BE2C (cell line): ENCODE results near the gene NUP62.
"Not testable (repeated sequence)": the region's sequence is repeated elsewhere in the genome, so short reads cannot be mapped to it uniquely, and the experiment has no call there.

ENCODE experiments used
- DNase-seq: peaks from one replicate; pipeline ENCODE4 v3.0.0-alpha.2; 2020
- H3K27me3 ChIP-seq: fragments of 250-450 bp; sonication (Bioruptor Pico); 2 replicates; pipeline ENCODE4 v1.5.1; 2020; ENCODE audit warnings: mild to moderate bottlenecking
- H3K36me3 ChIP-seq: fragments of 250-450 bp; sonication (Bioruptor Pico); 2 replicates; pipeline ENCODE4 v1.5.1; 2020; ENCODE audit warnings: mild to moderate bottlenecking
- H3K4me1 ChIP-seq: fragments of 250-450 bp; sonication (Bioruptor Pico); 2 replicates; pipeline ENCODE4 v1.5.1; 2020
- H3K4me3 ChIP-seq: 2 replicates; pipeline ENCODE4 v1.5.1; 2011; ENCODE audit warnings: low read depth, low read length
- H3K9me3 ChIP-seq: fragments of 250-450 bp; sonication (Bioruptor Pico); 2 replicates; pipeline ENCODE4 v1.5.1; 2020
- CTCF ChIP-seq: IDR thresholded peaks from 2 replicates; pipeline ENCODE4 v1.5.1; 2012; ENCODE audit warnings: mild to moderate bottlenecking, low read depth, low read length

NUP62 gene

GRCh38 chr19:49973987-49974386 is 44.7 kb upstream of the NUP62 start:
- Histone ChIP-seq H3K4me1 (no peaks in the 10 kb centered on the region), H3K4me3 (no peak overlapping the region), H3K9me3 (no peaks in the 10 kb centered on the region), H3K27me3 (peaks cover 3% of the 10 kb centered on the region), H3K36me3 (no peaks in the 10 kb centered on the region)
- TF ChIP-seq CTCF = no peak
- DNase-seq = no peak

GRCh38 chr19:49972841-49973240 is 43.5 kb upstream of the NUP62 start:
- TF ChIP-seq CTCF = no peak
- Histone ChIP-seq H3K36me3 (no peaks in the 10 kb centered on the region), H3K4me3 (no peak overlapping the region), H3K4me1 (no peaks in the 10 kb centered on the region), H3K27me3 (peaks cover 6% of the 10 kb centered on the region), H3K9me3 (no peaks in the 10 kb centered on the region)
- no peak for DNase-seq

- Histone ChIP-seq H3K9me3 (no peaks in the 10 kb centered on the region), H3K4me1 (no peaks in the 10 kb centered on the region), H3K36me3 (no peaks in the 10 kb centered on the region), H3K4me3 (no peak overlapping the region), H3K27me3 (peaks cover 6% of the 10 kb centered on the region)
- TF ChIP-seq CTCF = no peak
- no peak for DNase-seq
Observed at GRCh38 chr19:49971991-49972411, 42.7 kb upstream of the NUP62 start.

GRCh38 chr19:49969355-49969754 is 40.1 kb upstream of the NUP62 start:
- not testable (repeated sequence) for DNase-seq, H3K9me3 ChIP-seq, H3K36me3 ChIP-seq, H3K4me3 ChIP-seq, H3K27me3 ChIP-seq, H3K4me1 ChIP-seq

GRCh38 chr19:49968279-49968922 is 39.1 kb upstream of the NUP62 start:
- TF ChIP-seq CTCF = no peak
- H3K27me3 ChIP-seq = peaks cover 6% of the 10 kb centered on the region
- no peak for DNase-seq
- H3K9me3 ChIP-seq = no peaks in the 10 kb centered on the region
- no peaks in the 10 kb centered on the region for H3K36me3 ChIP-seq
- no peak overlapping the region for H3K4me3 ChIP-seq
- no peaks in the 10 kb centered on the region for H3K4me1 ChIP-seq

- H3K9me3 ChIP-seq, DNase-seq: not testable (repeated sequence)
Observed at GRCh38 chr19:49960980-49961379, 31.7 kb upstream of the NUP62 start, which contains the start of gene SIGLEC11. SIGLEC11 (minus strand) TSS chr19:49961172; CDS start chr19:49961081, 91 bp downstream.

GRCh38 chr19:49959892-49960291 is 30.6 kb upstream of the NUP62 start:
- H3K9me3 ChIP-seq, H3K36me3 ChIP-seq, DNase-seq, H3K4me3 ChIP-seq, H3K27me3 ChIP-seq, H3K4me1 ChIP-seq: not testable (repeated sequence)

More at GRCh38 chr19:49960980-49961379, 31.7 kb upstream of the NUP62 start, which contains the start of gene SIGLEC11:
- H3K4me1 ChIP-seq, H3K4me3 ChIP-seq, H3K27me3 ChIP-seq, H3K36me3 ChIP-seq: not testable (repeated sequence)

- DNase-seq, H3K4me1 ChIP-seq, H3K9me3 ChIP-seq, H3K4me3 ChIP-seq, H3K36me3 ChIP-seq, H3K27me3 ChIP-seq: not testable (repeated sequence)
Observed at GRCh38 chr19:49958596-49958995, 29.3 kb upstream of the NUP62 start.

GRCh38 chr19:49958144-49958543 is 28.8 kb upstream of the NUP62 start:
- not testable (repeated sequence) for H3K9me3 ChIP-seq, H3K36me3 ChIP-seq, H3K4me1 ChIP-seq, H3K4me3 ChIP-seq, DNase-seq, H3K27me3 ChIP-seq
